WTC11 (cell line): ENCODE measurements around the gene WBP4. TPM values are rescaled to one million over a fixed set of nuclear protein-coding genes. Genes with fewer than 3 reads are reported as not detected.

Experiments
- ATAC-seq: fragments of 200-7000 bp; cut with Tn5 transposase; 2 replicates; pipeline ENCODE4 v1.10.0; 2021; ENCODE audit warnings: mild to moderate bottlenecking, moderate library complexity
- CTCF ChIA-PET: fragments of 300-600 bp; sonication (Branson Sonifier 250); formaldehyde crosslinking; loops from one replicate; lab custom pipeline; 2021; ENCODE audit warnings: antibody characterized with exemption; lab: Charles Lee
- POLR2A ChIA-PET: fragments of 350-600 bp; sonication (Branson Sonifier 250); formaldehyde crosslinking; loops from one replicate; lab custom pipeline; 2021; ENCODE audit warnings: antibody characterized with exemption; lab: Charles Lee
- DNase-seq: peaks from one replicate; pipeline ENCODE4 v3.0.0; 2021; ENCODE audit warnings: low spot score
- H3K27ac Mint-ChIP-seq: 2 replicates; pipeline ENCODE4 v1.8.0; 2021; ENCODE audit warnings: mixed read lengths
- H3K27me3 Mint-ChIP-seq: 2 replicates; pipeline ENCODE4 v1.8.0; 2021; ENCODE audit warnings: low read depth, mild to moderate bottlenecking, moderate library complexity, mixed read lengths
- H3K36me3 Mint-ChIP-seq: 2 replicates; pipeline ENCODE4 v1.8.0; 2021; ENCODE audit warnings: mixed read lengths
- H3K4me1 Mint-ChIP-seq: 2 replicates; pipeline ENCODE4 v1.8.0; 2022; ENCODE audit warnings: mixed read lengths
- H3K4me3 Mint-ChIP-seq: 2 replicates; pipeline ENCODE4 v1.8.0; 2021; ENCODE audit warnings: mild to moderate bottlenecking, moderate library complexity, mixed read lengths
- H3K9me3 Mint-ChIP-seq: 2 replicates; pipeline ENCODE4 v1.8.0; 2021; ENCODE audit warnings: mixed read lengths
- EMX1 ChIP-seq: fragments of 250-450 bp; sonication (Bioruptor Pico); IDR thresholded peaks from 2 replicates; pipeline ENCODE4 v1.8.0; 2021; ENCODE audit warnings: mild to moderate bottlenecking
- ETV6 ChIP-seq: sonication (generic); formaldehyde crosslinking; IDR thresholded peaks from 2 replicates; pipeline ENCODE4 v1.8.1; 2022; ENCODE audit warnings: mild to moderate bottlenecking, missing genetic modification reagents
- GABPB1 ChIP-seq: sonication (generic); formaldehyde crosslinking; IDR thresholded peaks from 2 replicates; pipeline ENCODE4 v1.8.1; 2023; ENCODE audit warnings: mild to moderate bottlenecking, missing genetic modification reagents
- MXD4 ChIP-seq: fragments of 250-450 bp; sonication (Bioruptor Pico); IDR thresholded peaks from 2 replicates; pipeline ENCODE4 v1.8.0; 2021; ENCODE audit warnings: mild to moderate bottlenecking, moderate library complexity, borderline replicate concordance
- NFATC4 ChIP-seq: fragments of 250-450 bp; sonication (Bioruptor Pico); IDR thresholded peaks from 2 replicates; pipeline ENCODE4 v1.9.0; 2021; ENCODE audit warnings: mild to moderate bottlenecking
- OVOL2 ChIP-seq: fragments of 250-450 bp; sonication (Bioruptor Pico); IDR thresholded peaks from 2 replicates; pipeline ENCODE4 v1.9.0; 2021; ENCODE audit warnings: mild to moderate bottlenecking, borderline replicate concordance
- SMAD4 ChIP-seq: sonication (generic); formaldehyde crosslinking; IDR thresholded peaks from 2 replicates; pipeline ENCODE4 v1.8.0; 2022; ENCODE audit warnings: mild to moderate bottlenecking, missing genetic modification reagents
- TP53 ChIP-seq: sonication (generic); formaldehyde crosslinking; IDR thresholded peaks from 2 replicates; pipeline ENCODE4 v1.8.1; 2023; ENCODE audit warnings: mild to moderate bottlenecking, missing genetic modification reagents
- ZNF396 ChIP-seq: fragments of 250-450 bp; sonication (Bioruptor Pico); IDR thresholded peaks from 2 replicates; pipeline ENCODE4 v1.8.0; 2021; ENCODE audit warnings: mild to moderate bottlenecking, moderate library complexity, borderline replicate concordance
- ZNF416 ChIP-seq: fragments of 250-450 bp; sonication (Bioruptor Pico); IDR thresholded peaks from 2 replicates; pipeline ENCODE4 v1.9.0; 2021; ENCODE audit warnings: mild to moderate bottlenecking, inconsistent platforms
- total RNA-seq: library from RNA; stranded (reverse); gene quantifications from 3 replicates; pipeline ENCODE4 v1.2.3, GENCODE V29; 2021
- TF ChIP-seq, protein P1 (sequence below): sonication (generic); formaldehyde crosslinking; IDR thresholded peaks from 2 replicates; pipeline ENCODE4 v1.8.0; 2022; ENCODE audit warnings: mild to moderate bottlenecking, missing genetic modification reagents
- TF ChIP-seq, protein P2 (sequence below): fragments of 250-450 bp; sonication (Bioruptor Pico); IDR thresholded peaks from 2 replicates; pipeline ENCODE4 v1.9.0; 2021; ENCODE audit warnings: mild to moderate bottlenecking
- TF ChIP-seq, protein P3 (sequence below): sonication (generic); formaldehyde crosslinking; IDR thresholded peaks from 2 replicates; pipeline ENCODE4 v1.8.1; 2022; ENCODE audit warnings: mild to moderate bottlenecking, missing genetic modification reagents, moderate library complexity, borderline replicate concordance
- TF ChIP-seq, protein P4 (sequence below): sonication (generic); formaldehyde crosslinking; IDR thresholded peaks from 2 replicates; pipeline ENCODE4 v1.8.0; 2022; ENCODE audit warnings: mild to moderate bottlenecking, missing genetic modification reagents
- TF ChIP-seq, protein P5 (sequence below): fragments of 250-450 bp; sonication (Bioruptor Pico); IDR thresholded peaks from 2 replicates; pipeline ENCODE4 v2.1.2; 2022; ENCODE audit warnings: mild to moderate bottlenecking, moderate library complexity
- TF ChIP-seq, protein P6 (sequence below): sonication (generic); formaldehyde crosslinking; IDR thresholded peaks from 2 replicates; pipeline ENCODE4 v1.8.1; 2023; ENCODE audit warnings: mild to moderate bottlenecking, missing genetic modification reagents, moderate library complexity
- TF ChIP-seq, protein P7 (sequence below): sonication (generic); formaldehyde crosslinking; conservative IDR thresholded peaks from 2 replicates; pipeline ENCODE4 v1.8.1; 2022; ENCODE audit warnings: mild to moderate bottlenecking, missing genetic modification reagents

Gene WBP4
- total RNA-seq, 1 experiment from 2014 or later = 9.6 TPM

DNA sequence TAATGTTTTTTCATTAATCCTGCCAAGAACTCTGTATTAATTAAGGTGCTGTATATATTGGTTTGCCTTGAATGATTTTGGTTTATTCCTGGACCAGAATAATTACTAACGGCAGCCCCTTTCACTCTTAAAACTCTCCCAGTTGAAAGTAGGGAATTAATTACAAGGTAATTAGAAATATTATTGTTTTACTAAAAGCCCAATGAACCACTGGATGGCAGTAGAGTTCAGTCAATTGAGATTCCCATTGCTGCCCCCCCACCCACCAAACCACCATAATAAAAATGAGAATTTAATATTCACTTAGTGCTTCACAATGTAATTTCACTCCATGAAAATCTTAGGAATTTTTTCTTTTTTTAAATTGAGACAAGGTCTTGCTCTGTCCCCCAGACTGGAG is 13.7 kb downstream of the WBP4 start (continued):
- TF ChIP-seq, protein P1, sequence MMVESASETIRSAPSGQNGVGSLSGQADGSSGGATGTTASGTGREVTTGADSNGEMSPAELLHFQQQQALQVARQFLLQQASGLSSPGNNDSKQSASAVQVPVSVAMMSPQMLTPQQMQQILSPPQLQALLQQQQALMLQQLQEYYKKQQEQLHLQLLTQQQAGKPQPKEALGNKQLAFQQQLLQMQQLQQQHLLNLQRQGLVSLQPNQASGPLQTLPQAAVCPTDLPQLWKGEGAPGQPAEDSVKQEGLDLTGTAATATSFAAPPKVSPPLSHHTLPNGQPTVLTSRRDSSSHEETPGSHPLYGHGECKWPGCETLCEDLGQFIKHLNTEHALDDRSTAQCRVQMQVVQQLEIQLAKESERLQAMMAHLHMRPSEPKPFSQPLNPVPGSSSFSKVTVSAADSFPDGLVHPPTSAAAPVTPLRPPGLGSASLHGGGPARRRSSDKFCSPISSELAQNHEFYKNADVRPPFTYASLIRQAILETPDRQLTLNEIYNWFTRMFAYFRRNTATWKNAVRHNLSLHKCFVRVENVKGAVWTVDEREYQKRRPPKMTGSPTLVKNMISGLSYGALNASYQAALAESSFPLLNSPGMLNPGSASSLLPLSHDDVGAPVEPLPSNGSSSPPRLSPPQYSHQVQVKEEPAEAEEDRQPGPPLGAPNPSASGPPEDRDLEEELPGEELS (CRISPR knock-in tag) = no peak

DNA sequence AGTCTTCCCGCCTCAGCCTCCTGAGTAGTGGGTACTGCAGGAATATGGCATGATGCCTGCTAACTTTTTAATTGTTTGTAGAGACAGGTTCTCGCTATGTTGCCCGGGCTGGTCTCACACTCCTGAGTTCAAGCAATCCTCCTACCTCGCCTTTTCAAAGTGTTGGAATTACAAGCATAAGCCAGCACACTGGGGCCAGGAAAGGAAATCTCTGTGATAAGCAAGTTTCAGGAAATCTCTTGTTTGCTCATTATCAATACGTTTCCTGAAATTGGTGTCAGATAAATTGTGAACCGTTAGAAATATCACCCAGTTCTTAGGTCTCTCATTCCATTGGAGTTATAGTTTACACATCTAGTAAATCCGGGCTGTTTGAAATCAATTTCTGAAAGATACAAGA is 14.2 kb downstream of the WBP4 start:
- Mint-ChIP-seq H3K4me3 (no peak overlapping the region), H3K27ac (no peak overlapping the region), H3K9me3 (peaks cover 17% of the 10 kb centered on the region), H3K36me3 (peaks cover 63% of the 10 kb centered on the region), H3K4me1 (no peaks in the 10 kb centered on the region), H3K27me3 (no peaks in the 10 kb centered on the region)
- TF ChIP-seq EMX1 (CRISPR knock-in tag) (no peak), ZNF416 (CRISPR knock-in tag) (no peak)
- ChIA-PET POLR2A (no interaction called here), CTCF (no interaction called here)
- DNase-seq (no peak), ATAC-seq (no peak)

DNA sequence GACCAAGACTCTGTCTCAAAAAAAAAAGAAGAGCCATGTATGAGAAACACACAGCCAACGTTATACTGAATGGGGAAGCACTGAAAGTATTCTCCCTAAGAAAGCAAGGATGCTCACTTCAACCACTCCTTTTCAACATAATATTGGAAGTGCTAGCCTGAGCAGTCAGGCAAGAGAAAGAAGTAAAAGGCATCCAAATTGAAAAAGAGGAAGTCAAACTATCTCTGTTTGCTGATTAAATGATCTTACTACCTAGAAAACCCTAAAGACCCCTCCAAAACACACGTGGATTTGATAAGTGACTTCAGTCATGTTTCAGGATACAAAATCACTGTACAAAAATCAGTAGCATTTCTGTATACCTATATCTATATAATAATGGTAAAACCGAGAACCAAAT is 16.2 kb downstream of the WBP4 start:
- no peak for ATAC-seq
- POLR2A ChIA-PET = no interaction called here
- Mint-ChIP-seq H3K27ac (no peak overlapping the region), H3K4me3 (no peak overlapping the region), H3K27me3 (no peaks in the 10 kb centered on the region), H3K9me3 (peaks cover 17% of the 10 kb centered on the region), H3K4me1 (no peaks in the 10 kb centered on the region)
- CTCF ChIA-PET = no interaction called here
- no peak for DNase-seq
- TF ChIP-seq, protein P2, sequence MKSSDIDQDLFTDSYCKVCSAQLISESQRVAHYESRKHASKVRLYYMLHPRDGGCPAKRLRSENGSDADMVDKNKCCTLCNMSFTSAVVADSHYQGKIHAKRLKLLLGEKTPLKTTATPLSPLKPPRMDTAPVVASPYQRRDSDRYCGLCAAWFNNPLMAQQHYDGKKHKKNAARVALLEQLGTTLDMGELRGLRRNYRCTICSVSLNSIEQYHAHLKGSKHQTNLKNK = no peak
- TF ChIP-seq ZNF396 (no peak), GABPB1 (CRISPR knock-in tag) (no peak), OVOL2 (CRISPR knock-in tag) (no peak), ETV6 (CRISPR knock-in tag) (no peak), NFATC4 (CRISPR knock-in tag) (no peak), TP53 (CRISPR knock-in tag) (no peak), MXD4 (CRISPR knock-in tag) (no peak), SMAD4 (CRISPR knock-in tag) (no peak)
- TF ChIP-seq, protein P3, sequence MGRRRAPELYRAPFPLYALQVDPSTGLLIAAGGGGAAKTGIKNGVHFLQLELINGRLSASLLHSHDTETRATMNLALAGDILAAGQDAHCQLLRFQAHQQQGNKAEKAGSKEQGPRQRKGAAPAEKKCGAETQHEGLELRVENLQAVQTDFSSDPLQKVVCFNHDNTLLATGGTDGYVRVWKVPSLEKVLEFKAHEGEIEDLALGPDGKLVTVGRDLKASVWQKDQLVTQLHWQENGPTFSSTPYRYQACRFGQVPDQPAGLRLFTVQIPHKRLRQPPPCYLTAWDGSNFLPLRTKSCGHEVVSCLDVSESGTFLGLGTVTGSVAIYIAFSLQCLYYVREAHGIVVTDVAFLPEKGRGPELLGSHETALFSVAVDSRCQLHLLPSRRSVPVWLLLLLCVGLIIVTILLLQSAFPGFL (CRISPR knock-in tag) = no peak
- TF ChIP-seq, protein P4, sequence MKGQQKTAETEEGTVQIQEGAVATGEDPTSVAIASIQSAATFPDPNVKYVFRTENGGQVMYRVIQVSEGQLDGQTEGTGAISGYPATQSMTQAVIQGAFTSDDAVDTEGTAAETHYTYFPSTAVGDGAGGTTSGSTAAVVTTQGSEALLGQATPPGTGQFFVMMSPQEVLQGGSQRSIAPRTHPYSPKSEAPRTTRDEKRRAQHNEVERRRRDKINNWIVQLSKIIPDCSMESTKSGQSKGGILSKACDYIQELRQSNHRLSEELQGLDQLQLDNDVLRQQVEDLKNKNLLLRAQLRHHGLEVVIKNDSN (CRISPR knock-in tag) = no peak
- TF ChIP-seq, protein P5, sequence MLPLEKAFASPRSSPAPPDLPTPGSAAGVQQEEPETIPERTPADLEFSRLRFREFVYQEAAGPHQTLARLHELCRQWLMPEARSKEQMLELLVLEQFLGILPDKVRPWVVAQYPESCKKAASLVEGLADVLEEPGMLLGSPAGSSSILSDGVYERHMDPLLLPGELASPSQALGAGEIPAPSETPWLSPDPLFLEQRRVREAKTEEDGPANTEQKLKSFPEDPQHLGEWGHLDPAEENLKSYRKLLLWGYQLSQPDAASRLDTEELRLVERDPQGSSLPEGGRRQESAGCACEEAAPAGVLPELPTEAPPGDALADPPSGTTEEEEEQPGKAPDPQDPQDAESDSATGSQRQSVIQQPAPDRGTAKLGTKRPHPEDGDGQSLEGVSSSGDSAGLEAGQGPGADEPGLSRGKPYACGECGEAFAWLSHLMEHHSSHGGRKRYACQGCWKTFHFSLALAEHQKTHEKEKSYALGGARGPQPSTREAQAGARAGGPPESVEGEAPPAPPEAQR (CRISPR knock-in tag) = no peak
- TF ChIP-seq, protein P6, sequence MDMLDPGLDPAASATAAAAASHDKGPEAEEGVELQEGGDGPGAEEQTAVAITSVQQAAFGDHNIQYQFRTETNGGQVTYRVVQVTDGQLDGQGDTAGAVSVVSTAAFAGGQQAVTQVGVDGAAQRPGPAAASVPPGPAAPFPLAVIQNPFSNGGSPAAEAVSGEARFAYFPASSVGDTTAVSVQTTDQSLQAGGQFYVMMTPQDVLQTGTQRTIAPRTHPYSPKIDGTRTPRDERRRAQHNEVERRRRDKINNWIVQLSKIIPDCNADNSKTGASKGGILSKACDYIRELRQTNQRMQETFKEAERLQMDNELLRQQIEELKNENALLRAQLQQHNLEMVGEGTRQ = no peak
- TF ChIP-seq, protein P7, sequence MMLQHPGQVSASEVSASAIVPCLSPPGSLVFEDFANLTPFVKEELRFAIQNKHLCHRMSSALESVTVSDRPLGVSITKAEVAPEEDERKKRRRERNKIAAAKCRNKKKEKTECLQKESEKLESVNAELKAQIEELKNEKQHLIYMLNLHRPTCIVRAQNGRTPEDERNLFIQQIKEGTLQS (CRISPR knock-in tag) = no peak
- TF ChIP-seq, all 79 proteins: peak for 0
- H3K36me3 Mint-ChIP-seq = peaks cover 58% of the 10 kb centered on the region
